ENCODE results near the gene PORCN.
"Not testable (repeated sequence)": the region's sequence is repeated elsewhere in the genome, so short reads cannot be mapped to it uniquely, and the experiment has no call there.

PORCN gene

GRCh38 chrX:48512371-48512935, 3.7 kb downstream of the PORCN start:
- no peak for DNase-seq (ENCODE audit: low read depth in 3 of 3)

- DNase-seq (ENCODE audit: low read depth in 3 of 3) = no peak
Observed at GRCh38 chrX:48513670-48514069, 4.9 kb downstream of the PORCN start.

GRCh38 chrX:48514126-48514806, 5.5 kb downstream of the PORCN start:
- DNase-seq (ENCODE audit: low read depth in 3 of 3) = no peak

- DNase-seq (ENCODE audit: low read depth in 3 of 3) = no peak
Observed at GRCh38 chrX:48514868-48515460, 6.2 kb downstream of the PORCN start.

GRCh38 chrX:48515842-48516241, 7.0 kb downstream of the PORCN start:
- DNase-seq (ENCODE audit: low read depth in 3 of 3) = no peak

GRCh38 chrX:48516285-48516684, 7.5 kb downstream of the PORCN start:
- no peak for DNase-seq (ENCODE audit: low read depth in 3 of 3)

GRCh38 chrX:48516987-48517386, 8.2 kb downstream of the PORCN start:
- DNase-seq (ENCODE audit: low read depth in 3 of 3) = no peak

GRCh38 chrX:48519481-48519880, 10.7 kb downstream of the PORCN start:
- not testable (repeated sequence) for DNase-seq (ENCODE audit: low read depth in 3 of 3)

GRCh38 chrX:48520455-48520854, 11.7 kb downstream of the PORCN start:
- DNase-seq (ENCODE audit: low read depth in 3 of 3) = no peak

- no peak for DNase-seq (ENCODE audit: low read depth in 3 of 3)
Observed at GRCh38 chrX:48520976-48521352, 12.2 kb downstream of the PORCN start.

- DNase-seq (ENCODE audit: low read depth in 3 of 3) = peak; percentile 84 to 92 (median 85)
Observed at GRCh38 chrX:48521353-48522243, 12.8 kb downstream of the PORCN start, which contains the start of gene EBP. TSS of gene EBP (plus strand) at chrX:48521808. CDS start at chrX:48523772, 1,964 bp downstream.

- no peak for DNase-seq (ENCODE audit: low read depth in 3 of 3)
Observed at GRCh38 chrX:48522291-48522690, 13.5 kb downstream of the PORCN start.

- no peak for DNase-seq (ENCODE audit: low read depth in 3 of 3)
Observed at GRCh38 chrX:48523682-48524081, 14.9 kb downstream of the PORCN start.

GRCh38 chrX:48525853-48526252, 17.1 kb downstream of the PORCN start:
- DNase-seq (ENCODE audit: low read depth in 3 of 3) = not testable (repeated sequence)

GRCh38 chrX:48530736-48531135, 21.9 kb downstream of the PORCN start:
- no peak for DNase-seq (ENCODE audit: low read depth in 3 of 3)

- DNase-seq (ENCODE audit: low read depth in 3 of 3) = no peak
Observed at GRCh38 chrX:48531358-48531959, 22.7 kb downstream of the PORCN start.

- DNase-seq (ENCODE audit: low read depth in 3 of 3) = no peak
Observed at GRCh38 chrX:48532161-48532560, 23.4 kb downstream of the PORCN start.

- DNase-seq (ENCODE audit: low read depth in 3 of 3) = no peak
Observed at GRCh38 chrX:48533165-48533564, 24.4 kb downstream of the PORCN start.

- DNase-seq (ENCODE audit: low read depth in 3 of 3) = no peak
Observed at GRCh38 chrX:48538641-48539344, 30.0 kb downstream of the PORCN start.

GRCh38 chrX:48539345-48540027, 30.7 kb downstream of the PORCN start, which contains the start of gene TBC1D25:
TSS of gene TBC1D25 (plus strand) at chrX:48539714. CDS start at chrX:48539798, 84 bp downstream.
- peak; percentile 90 to 95 (median 93) for DNase-seq (ENCODE audit: low read depth in 3 of 3)

All from stimulated activated CD4-positive, alpha-beta T cell treated with anti-CD3 and anti-CD28 coated beads, TNF-alpha, amount 100 ng/mL, for 4 hours (primary cell).